ENCODE results near the gene GRIA1.

The GRIA1 gene

DNA sequence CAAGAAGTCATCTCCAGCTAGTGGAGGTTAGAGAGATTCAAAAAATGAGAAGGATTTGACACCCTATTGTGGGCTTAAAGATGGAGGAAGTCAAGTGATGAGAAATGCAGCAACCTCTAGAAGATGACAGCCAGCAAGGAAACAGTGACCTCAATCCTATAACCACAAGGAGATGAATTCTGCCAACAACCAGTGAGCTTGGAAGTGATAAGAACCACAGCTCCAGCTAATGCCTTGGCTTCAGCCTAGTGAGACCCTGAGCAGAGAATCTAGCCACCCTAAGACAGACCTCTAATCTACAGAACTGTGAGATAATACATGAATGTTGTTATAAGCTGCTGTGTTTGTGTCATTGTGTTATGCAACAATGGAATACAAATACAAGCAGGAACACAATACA lies 262.4 kb downstream of the GRIA1 start:
- no peak for DNase-seq (ENCODE audit: low read depth in 2 of 2)
- TF ChIP-seq, protein P1, sequence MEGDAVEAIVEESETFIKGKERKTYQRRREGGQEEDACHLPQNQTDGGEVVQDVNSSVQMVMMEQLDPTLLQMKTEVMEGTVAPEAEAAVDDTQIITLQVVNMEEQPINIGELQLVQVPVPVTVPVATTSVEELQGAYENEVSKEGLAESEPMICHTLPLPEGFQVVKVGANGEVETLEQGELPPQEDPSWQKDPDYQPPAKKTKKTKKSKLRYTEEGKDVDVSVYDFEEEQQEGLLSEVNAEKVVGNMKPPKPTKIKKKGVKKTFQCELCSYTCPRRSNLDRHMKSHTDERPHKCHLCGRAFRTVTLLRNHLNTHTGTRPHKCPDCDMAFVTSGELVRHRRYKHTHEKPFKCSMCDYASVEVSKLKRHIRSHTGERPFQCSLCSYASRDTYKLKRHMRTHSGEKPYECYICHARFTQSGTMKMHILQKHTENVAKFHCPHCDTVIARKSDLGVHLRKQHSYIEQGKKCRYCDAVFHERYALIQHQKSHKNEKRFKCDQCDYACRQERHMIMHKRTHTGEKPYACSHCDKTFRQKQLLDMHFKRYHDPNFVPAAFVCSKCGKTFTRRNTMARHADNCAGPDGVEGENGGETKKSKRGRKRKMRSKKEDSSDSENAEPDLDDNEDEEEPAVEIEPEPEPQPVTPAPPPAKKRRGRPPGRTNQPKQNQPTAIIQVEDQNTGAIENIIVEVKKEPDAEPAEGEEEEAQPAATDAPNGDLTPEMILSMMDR (IDR thresholded peaks at IDR 0.05; ENCODE audit: low read depth, low read length) = no peak
- H3K4me3 ChIP-seq (replicated peaks in 1 of 2; ENCODE audit: low read depth in 2 of 2, low read length in 2 of 2) = no peak overlapping the region

- TF ChIP-seq, protein P1 (IDR thresholded peaks at IDR 0.05; ENCODE audit: low read depth, low read length) = no peak
- H3K4me3 ChIP-seq (replicated peaks in 1 of 2; ENCODE audit: low read depth in 2 of 2, low read length in 2 of 2) = no peak overlapping the region
- DNase-seq (ENCODE audit: low read depth in 2 of 2) = no peak
These were observed 263.4 kb downstream of the GRIA1 start for GRCh38 chr5:153753645-153754432.

GRCh38 chr5:153755913-153756500 lies 265.5 kb downstream of the GRIA1 start:
- TF ChIP-seq, protein P1 (IDR thresholded peaks at IDR 0.05; ENCODE audit: low read depth, low read length) = no peak
- no peak for DNase-seq (ENCODE audit: low read depth in 2 of 2)

DNA sequence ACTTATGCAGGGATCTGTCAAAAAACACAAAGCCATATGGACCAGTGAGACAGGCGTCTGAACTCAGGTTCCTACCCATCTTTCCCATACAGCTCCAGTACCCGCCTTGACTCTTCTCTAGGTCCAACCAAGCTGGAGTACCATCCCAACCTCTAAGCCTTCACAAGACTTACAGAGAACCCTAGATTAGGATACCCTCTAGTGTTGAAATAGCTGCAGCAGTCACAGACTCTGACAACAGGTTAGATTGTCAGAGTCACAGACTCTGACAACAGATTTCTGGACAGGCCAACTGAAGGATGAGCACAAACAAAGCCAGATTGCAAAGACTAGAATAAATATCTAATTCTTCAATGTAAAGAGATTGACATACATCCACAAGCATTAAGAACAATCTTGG lies 266.1 kb downstream of the GRIA1 start:
- H3K4me3 ChIP-seq (replicated peaks in 1 of 2; ENCODE audit: low read depth in 2 of 2, low read length in 2 of 2) = no peak overlapping the region
- peak; percentile 2 to 17 for DNase-seq (ENCODE audit: low read depth in 2 of 2)

More at GRCh38 chr5:153755913-153756500, 265.5 kb downstream of the GRIA1 start:
- H3K4me3 ChIP-seq (replicated peaks in 1 of 2; ENCODE audit: low read depth in 2 of 2, low read length in 2 of 2) = no peak overlapping the region

GRCh38 chr5:153765987-153766386 lies 275.5 kb downstream of the GRIA1 start:
- H3K4me3 ChIP-seq (replicated peaks in 1 of 2; ENCODE audit: low read depth in 2 of 2, low read length in 2 of 2) = no peak overlapping the region
- TF ChIP-seq, protein P1 (IDR thresholded peaks at IDR 0.05; ENCODE audit: low read depth, low read length) = no peak
- DNase-seq (ENCODE audit: low read depth in 2 of 2) = no peak

More for the DNA sequence above, 266.1 kb downstream of the GRIA1 start:
- TF ChIP-seq, protein P1 (IDR thresholded peaks at IDR 0.05; ENCODE audit: low read depth, low read length) = peak; percentile 25

DNA sequence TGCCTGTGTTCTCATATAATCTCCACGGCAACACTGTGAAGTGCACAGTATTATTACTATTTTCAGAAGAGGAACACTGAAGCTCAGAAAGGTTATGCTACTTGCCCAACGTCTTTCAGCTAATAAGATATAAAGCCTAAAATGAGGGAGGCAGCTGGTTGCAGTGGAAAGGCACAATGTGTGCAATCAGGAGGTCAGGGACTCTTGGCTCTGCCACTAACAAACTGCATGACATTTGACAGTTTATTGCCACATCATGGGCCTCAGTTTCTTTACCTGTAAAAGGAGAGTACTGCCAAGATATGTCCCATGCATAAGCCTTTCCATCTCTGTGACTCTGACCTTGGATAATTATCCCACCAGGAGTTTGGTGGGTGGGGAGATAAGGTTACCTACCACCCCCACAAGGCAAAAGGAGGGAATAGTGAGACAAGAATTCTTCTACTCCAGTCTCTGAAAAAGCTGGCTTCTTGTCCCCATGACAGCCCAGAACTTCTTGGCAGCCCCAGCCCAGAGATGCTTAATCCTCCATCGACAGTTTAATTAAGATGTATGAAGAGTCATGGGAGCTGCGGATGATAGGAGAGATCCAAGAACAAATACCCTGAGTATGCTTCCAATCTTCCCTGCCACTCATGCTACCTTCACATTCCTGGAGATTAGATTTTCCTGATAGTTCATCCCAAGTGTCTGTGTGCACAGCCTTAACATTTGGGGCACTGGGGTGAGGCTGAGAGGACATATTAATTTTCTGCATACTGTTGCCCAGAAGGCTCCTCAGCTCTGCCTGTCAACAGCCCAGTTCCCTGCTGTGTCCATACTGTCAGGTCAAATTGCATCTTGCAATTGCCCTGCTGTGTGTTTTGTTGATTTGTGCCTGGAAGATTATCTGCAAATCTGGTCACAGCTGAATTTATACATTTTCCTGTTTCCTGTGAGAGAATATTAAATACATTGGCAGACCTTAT lies 277.0 kb downstream of the GRIA1 start:
- no peak overlapping the region for H3K4me3 ChIP-seq (replicated peaks in 1 of 2; ENCODE audit: low read depth in 2 of 2, low read length in 2 of 2)
- DNase-seq (ENCODE audit: low read depth in 2 of 2) = no peak
- TF ChIP-seq, protein P1 (IDR thresholded peaks at IDR 0.05; ENCODE audit: low read depth, low read length) = no peak
